Gastrocnemius medialis (tissue), 4 donors: ENCODE results near the gene SLC9A6.

Source experiments
- CTCF ChIP-seq, 5 experiments: fragments of 450-650 bp in 3 of 5; fragments of 200-600 bp in 2 of 5; sonication (generic) in 2 of 5; IDR thresholded peaks in 4 of 5; conservative IDR thresholded peaks in 1 of 5; 1 replicate in 4 of 5; 2 replicates in 1 of 5; pipeline ENCODE4 v1.5.1; 2016 to 2019; ENCODE audit warnings: antibody characterized with exemption in 5 of 5, mild to moderate bottlenecking in 3 of 5, moderate library complexity in 3 of 5
- POLR2A ChIP-seq, 2 donors: fragments of 450-650 bp; IDR thresholded peaks; one replicate each; pipeline ENCODE4 v1.6.1; 2017; ENCODE audit warnings: antibody characterized with exemption in 2 of 2, mild to moderate bottlenecking in 2 of 2, moderate library complexity in 2 of 2

GRCh38 chrX:136076942-136077341 lies 91.7 kb downstream of the SLC9A6 start:
- no peak for TF ChIP-seq CTCF (IDR thresholded peaks at IDR 0.05 in 4 of 5, conservative IDR thresholded peaks at IDR 0.05 in 1 of 5)
- TF ChIP-seq POLR2A (IDR thresholded peaks at IDR 0.05): no peak
